IMR-90 (cell line): ENCODE data around the gene ANP32B. TPM values are rescaled to one million over a fixed set of nuclear protein-coding genes. Genes with fewer than 3 reads are reported as not detected.
"Not testable (repeated sequence)": the region's sequence is repeated elsewhere in the genome, so short reads cannot be mapped to it uniquely, and the experiment has no call there.

Source experiments
- ATAC-seq: fragments of 200-7000 bp; cut with Tn5 transposase; 2 replicates; pipeline ENCODE4 v1.9.1; 2020; ENCODE audit warnings: low read depth, mild to moderate bottlenecking, moderate library complexity
- BruUV-seq: library from RNA; stranded (reverse); fragments of 400-500 nt; replicated peaks from 2 replicates; lab custom pipeline; 2021; lab: Mats Ljungman, UMichigan
- CTCF ChIA-PET: fragments of 300-600 bp; formaldehyde crosslinking; extraction: SDS; loops from one replicate; lab custom pipeline; 2021; ENCODE audit warnings: antibody characterized with exemption; lab: Yijun Ruan, JAX
- POLR2A ChIA-PET: fragments of 300-600 bp; sonication (Branson Sonifier 250); formaldehyde crosslinking; loops from one replicate; lab custom pipeline; 2022; ENCODE audit warnings: antibody characterized with exemption; ENCODE audit not compliant: unreplicated experiment; lab: Charles Lee
- DNase-seq: peaks from one replicate; pipeline ENCODE4 v3.0.0; 2013
- H2AFZ ChIP-seq: replicated peaks from 2 replicates; pipeline ENCODE3; 2013; ENCODE audit warnings: low read length, mild to moderate bottlenecking; ENCODE audit not compliant: poor library complexity
- H2AK5ac ChIP-seq: 2 replicates; pipeline ENCODE4 v1.6.1; 2013; ENCODE audit warnings: low read depth, low read length, inconsistent platforms
- H2AK9ac ChIP-seq: replicated peaks from 2 replicates; pipeline ENCODE3; 2013; ENCODE audit warnings: mild to moderate bottlenecking, low read depth, low read length, moderate library complexity; ENCODE audit not compliant: poor library complexity
- H2BK120ac ChIP-seq: 2 replicates; pipeline ENCODE4 v1.6.1; 2013; ENCODE audit warnings: low read depth, low read length, inconsistent platforms
- H2BK15ac ChIP-seq: 3 replicates; pipeline ENCODE4 v1.6.1; 2013; ENCODE audit warnings: low read depth, low read length, inconsistent platforms
- H2BK20ac ChIP-seq: 2 replicates; pipeline ENCODE4 v1.6.1; 2013; ENCODE audit warnings: low read depth, mild to moderate bottlenecking, inconsistent platforms, low read length, moderate library complexity
- H2BK5ac ChIP-seq: 2 replicates; pipeline ENCODE4 v1.6.1; 2013; ENCODE audit warnings: mild to moderate bottlenecking, low read depth, low read length, inconsistent platforms; ENCODE audit not compliant: poor library complexity, severe bottlenecking
- H3K14ac ChIP-seq: replicated peaks from 2 replicates; pipeline ENCODE4 v1.6.1; 2013; ENCODE audit warnings: low read depth, low read length, inconsistent platforms
- H3K18ac ChIP-seq: 2 replicates; pipeline ENCODE4 v1.6.1; 2013; ENCODE audit warnings: low read depth, low read length, control low read depth
- H3K23ac ChIP-seq: 2 replicates; pipeline ENCODE4 v1.6.1; 2013; ENCODE audit warnings: low read depth, low read length, inconsistent platforms
- H3K27ac ChIP-seq: 2 replicates; pipeline ENCODE4 v1.5.1; 2013; ENCODE audit warnings: mild to moderate bottlenecking, control low read depth, low read length; ENCODE audit not compliant: insufficient read depth
- H3K27me3 ChIP-seq: 2 replicates; pipeline ENCODE4 v1.6.1; 2013; ENCODE audit warnings: low read length; ENCODE audit not compliant: control insufficient read depth, insufficient read depth
- H3K36me3 ChIP-seq: 2 replicates; pipeline ENCODE4 v1.6.1; 2013; ENCODE audit warnings: low read length, mixed read lengths; ENCODE audit not compliant: control insufficient read depth, insufficient read depth
- H3K4ac ChIP-seq: 2 replicates; pipeline ENCODE4 v1.6.1; 2013; ENCODE audit warnings: low read depth, low read length, inconsistent platforms
- H3K4me1 ChIP-seq: 2 replicates; pipeline ENCODE4 v1.6.1; 2013; ENCODE audit warnings: low read length, mixed read lengths; ENCODE audit not compliant: control insufficient read depth, insufficient read depth
- H3K4me2 ChIP-seq: 2 replicates; pipeline ENCODE4 v1.6.1; 2013; ENCODE audit warnings: low read depth, mild to moderate bottlenecking, control low read depth, low read length, moderate library complexity
- H3K4me3 ChIP-seq: 2 replicates; pipeline ENCODE4 v1.5.1; 2013; ENCODE audit warnings: low read depth, mild to moderate bottlenecking, control low read depth, low read length, moderate library complexity; ENCODE audit not compliant: insufficient read depth
- H3K56ac ChIP-seq: 2 replicates; pipeline ENCODE4 v1.6.1; 2013; ENCODE audit warnings: low read length, inconsistent platforms; ENCODE audit not compliant: insufficient read depth; ENCODE audit errors: extremely low read depth
- H3K79me1 ChIP-seq, 2 experiments: 2 replicates each; pipeline ENCODE4 v1.6.1; 2013; ENCODE audit warnings: low read length in 2 of 2, inconsistent platforms in 1 of 2, low read depth in 1 of 2
- H3K9ac ChIP-seq: 2 replicates; pipeline ENCODE4 v1.6.1; 2013; ENCODE audit warnings: low read depth, low read length, control low read depth
- H3K9me1 ChIP-seq: 2 replicates; pipeline ENCODE4 v1.6.1; 2013; ENCODE audit warnings: low read length, inconsistent platforms; ENCODE audit not compliant: insufficient read depth
- H3K9me3 ChIP-seq: 2 replicates; pipeline ENCODE4 v1.6.1; 2013; ENCODE audit warnings: low read length; ENCODE audit not compliant: control insufficient read depth, insufficient read depth
- H4K20me1 ChIP-seq: 2 replicates; pipeline ENCODE4 v1.6.1; 2013; ENCODE audit warnings: low read length, inconsistent platforms; ENCODE audit not compliant: insufficient read depth
- H4K5ac ChIP-seq: 2 replicates; pipeline ENCODE4 v1.6.1; 2013; ENCODE audit warnings: mild to moderate bottlenecking, low read depth, low read length, control low read depth
- H4K8ac ChIP-seq, 2 experiments: 2 replicates each; pipeline ENCODE4 v1.6.1; 2013; ENCODE audit warnings: low read depth in 2 of 2, low read length in 2 of 2, control low read depth in 1 of 2, inconsistent platforms in 1 of 2
- H4K91ac ChIP-seq: 2 replicates; pipeline ENCODE4 v1.6.1; 2013; ENCODE audit warnings: low read depth, low read length, inconsistent platforms; ENCODE audit not compliant: insufficient read depth
- FOS ChIP-seq: fragments of 150-350 bp; IDR thresholded peaks from 2 replicates; pipeline ENCODE4 v1.6.1; 2016; ENCODE audit warnings: low read depth, low read length
- WGBS, 2 experiments: methylation state at CpG; one replicate each; pipeline versions ENCODE4 v1.1.5 to v1.1.7; 2013; ENCODE audit warnings: missing lambda C conversion rate in 2 of 2; ENCODE audit not compliant: insufficient read length in 1 of 2; ENCODE audit errors: extremely low coverage in 2 of 2; 5-methylcytosine and 5-hydroxymethylcytosine counted together
- dilution Hi-C: fragments of 300-500 bp; cut with HindIII; formaldehyde crosslinking; loops from one replicate; pipeline ENCODE4 v1.14.3; 2018; ENCODE audit warnings: low sequenced_read_pairs; ENCODE audit not compliant: unreplicated experiment
- in situ Hi-C: fragments of 300-500 bp; cut with MboI; formaldehyde crosslinking; loops from 3 replicates; pipeline ENCODE4 v1.14.3; 2019; ENCODE audit warnings: low sequenced_read_pairs, inconsistent platforms, mixed read lengths
- intact Hi-C: fragments of 100-400 bp; cut with micrococcal nuclease; formaldehyde crosslinking; loops from 2 replicates; pipeline ENCODE4 v1.10.0; 2022
- polyA plus RNA-seq, 3 experiments: library from polyadenylated mRNA; depleted of rRNA; stranded (reverse); fragments of >200 nt; gene quantifications; 2 replicates each; pipeline ENCODE4 v1.2.3, GENCODE V29; 2012; ENCODE audit warnings: low replicate concordance in 1 of 3
- total RNA-seq: library from RNA; depleted of rRNA; stranded (reverse); fragments of >200 nt; gene quantifications from 2 replicates; pipeline ENCODE4 v1.2.3, GENCODE V29; 2012

Gene ANP32B
- total and polyA plus RNA-seq, 2 of the 4 experiments (the other 2 are of a cell fraction): 3.9 to 46.8 TPM

GRCh38 chr9:98019098-98019497 lies 36.0 kb downstream of the ANP32B start:
- CTCF ChIA-PET: no interaction called here

GRCh38 chr9:98019869-98020268 lies 36.7 kb downstream of the ANP32B start:
- H4K20me1 ChIP-seq, ATAC-seq, H2BK5ac ChIP-seq, in situ Hi-C loops, H3K4me1 ChIP-seq, intact Hi-C loops, H3K4me2 ChIP-seq, H2BK20ac ChIP-seq, BruUV-seq, H4K5ac ChIP-seq, H3K9ac ChIP-seq, H3K27ac ChIP-seq, H3K14ac ChIP-seq, H3K4ac ChIP-seq, H2AFZ ChIP-seq, dilution Hi-C loops, H3K79me1 ChIP-seq, H2AK9ac ChIP-seq, H2BK120ac ChIP-seq, H3K9me3 ChIP-seq, H3K56ac ChIP-seq, H3K23ac ChIP-seq, H4K91ac ChIP-seq, H2AK5ac ChIP-seq, H4K8ac ChIP-seq, H3K4me3 ChIP-seq, H3K27me3 ChIP-seq, H3K18ac ChIP-seq, DNase-seq, H2BK15ac ChIP-seq: not testable (repeated sequence)
- H3K9me1 ChIP-seq: peaks cover 14% of the 10 kb centered on the region
- CTCF ChIA-PET: interaction anchor here (0.6 kb wide), 1 partner anchor 12 kb away, joined by 3 read pairs; no protein-coding TSS in a partner anchor
- H3K36me3 ChIP-seq: peaks cover 34% of the 10 kb centered on the region
- POLR2A ChIA-PET: interaction anchor here (0.5 kb wide), 1 partner anchor 24 kb away, joined by 6 read pairs; no protein-coding TSS in a partner anchor
- WGBS, 2 experiments: no CpG with 5 or more reads among the region's 5 CpGs

More at GRCh38 chr9:98019098-98019497, 36.0 kb downstream of the ANP32B start:
- H3K9ac ChIP-seq: no peak overlapping the region
- dilution Hi-C loops (no loop called here), intact Hi-C loops (no loop called here), in situ Hi-C loops (no loop called here)
- H2BK120ac ChIP-seq: no peak overlapping the region
- no peaks in the 10 kb centered on the region for H3K27me3 ChIP-seq
- H4K8ac ChIP-seq: no peak overlapping the region
- H4K20me1 ChIP-seq: no peaks in the 10 kb centered on the region
- no peaks in the 10 kb centered on the region for H3K9me3 ChIP-seq
- POLR2A ChIA-PET: no interaction called here
- no TSS peak for BruUV-seq
- peaks cover 40% of the 10 kb centered on the region for H3K36me3 ChIP-seq
- no peak overlapping the region for H3K4me2 ChIP-seq
- no peaks in the 10 kb centered on the region; the same call in 1 of the 2 replicates for H3K4me1 ChIP-seq
- H3K56ac ChIP-seq: no peak overlapping the region
- H4K91ac ChIP-seq: no peak overlapping the region
- H4K5ac ChIP-seq: no peak overlapping the region
- no peak overlapping the region for H2BK20ac ChIP-seq
- no peak overlapping the region for H3K14ac ChIP-seq
- H3K9me1 ChIP-seq: peaks cover 14% of the 10 kb centered on the region
- no peak overlapping the region for H2AK5ac ChIP-seq
- H2AFZ ChIP-seq: no peak overlapping the region
- H3K27ac ChIP-seq: no peak overlapping the region
- no peak for DNase-seq
- no peak for ATAC-seq
- no peak overlapping the region for H3K4ac ChIP-seq
- no peak overlapping the region for H3K4me3 ChIP-seq
- no peak overlapping the region for H3K18ac ChIP-seq
- H2BK15ac ChIP-seq: no peak overlapping the region
- WGBS, 2 experiments: no CpG with 5 or more reads among the region's 4 CpGs
- TF ChIP-seq FOS: no peak
- peaks cover 3 to 7% of the 10 kb centered on the region in 2 experiments; a peak in 3 of 4 replicates for H3K79me1 ChIP-seq
- H2BK5ac ChIP-seq: no peak overlapping the region
- no peak overlapping the region for H3K23ac ChIP-seq
- no peak overlapping the region for H2AK9ac ChIP-seq
